ENCODE data around the gene KCNRG.
A peak's percentile ranks its signal among the peaks of the same experiment; 100 is the strongest.
"Not testable (repeated sequence)": the region's sequence is repeated elsewhere in the genome, so short reads cannot be mapped to it uniquely, and the experiment has no call there.

Gene KCNRG, protein sequence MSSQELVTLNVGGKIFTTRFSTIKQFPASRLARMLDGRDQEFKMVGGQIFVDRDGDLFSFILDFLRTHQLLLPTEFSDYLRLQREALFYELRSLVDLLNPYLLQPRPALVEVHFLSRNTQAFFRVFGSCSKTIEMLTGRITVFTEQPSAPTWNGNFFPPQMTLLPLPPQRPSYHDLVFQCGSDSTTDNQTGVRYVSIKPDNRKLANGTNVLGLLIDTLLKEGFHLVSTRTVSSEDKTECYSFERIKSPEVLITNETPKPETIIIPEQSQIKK

DNA sequence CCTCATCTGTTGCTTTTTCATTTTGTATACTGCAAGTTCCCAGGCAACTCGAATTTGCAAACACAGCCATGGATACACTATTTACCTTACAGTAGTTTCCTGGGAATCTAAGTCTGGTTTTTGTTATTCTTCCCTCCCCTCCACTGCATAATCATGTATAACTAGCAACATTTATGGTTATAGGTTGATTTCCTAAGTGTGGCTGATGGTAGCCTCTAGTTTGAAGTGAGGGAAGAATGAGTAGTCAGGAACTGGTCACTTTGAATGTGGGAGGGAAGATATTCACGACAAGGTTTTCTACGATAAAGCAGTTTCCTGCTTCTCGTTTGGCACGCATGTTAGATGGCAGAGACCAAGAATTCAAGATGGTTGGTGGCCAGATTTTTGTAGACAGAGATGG, at the start of gene KCNRG:
Gene KCNRG, plus strand, starts transcription at position 187 of the 400 bp plus-strand sequence. Its CDS starts 50 bp downstream, at position 237.
- peak; percentile 36 for DNase-seq (ENCODE audit: low read depth)

DNA sequence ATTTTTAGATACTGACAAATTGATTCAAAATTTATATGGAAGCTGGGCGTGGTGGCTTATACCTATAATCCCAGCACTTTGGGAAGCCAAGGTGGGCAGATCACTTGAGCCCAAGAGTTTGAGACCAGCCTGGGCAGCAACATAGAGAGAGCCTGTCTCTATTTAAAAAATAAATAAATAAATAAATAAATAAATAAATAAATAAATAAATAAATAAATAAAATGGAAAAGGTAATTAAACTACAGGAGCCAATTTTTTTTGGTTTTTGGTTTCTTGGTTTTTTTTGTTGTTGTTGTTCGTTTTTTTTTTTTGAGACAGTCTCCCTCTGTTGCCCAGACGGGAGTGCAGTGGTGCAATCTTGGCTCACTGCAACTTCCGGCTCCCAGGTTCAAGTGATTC, 47.8 kb upstream of the KCNRG start:
- DNase-seq (ENCODE audit: low read depth) = no peak

DNA sequence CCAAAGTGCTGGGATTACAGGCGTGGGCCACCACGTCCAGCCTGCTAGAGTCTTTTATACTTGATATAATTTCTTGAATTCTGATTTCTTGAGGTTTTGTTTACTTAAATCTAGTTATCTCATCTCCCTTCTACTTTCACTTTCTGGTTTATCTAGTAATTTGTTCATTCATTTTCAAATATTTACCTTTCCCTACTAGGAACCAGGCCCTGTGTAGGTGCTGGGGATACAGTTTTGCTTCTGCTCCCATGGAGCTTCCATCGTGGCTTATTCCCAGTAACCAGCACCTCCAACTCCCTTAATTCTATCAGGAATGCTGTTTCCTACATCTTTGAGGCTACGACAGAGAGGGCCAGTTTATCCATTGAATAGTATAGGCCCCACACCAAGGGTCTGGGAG, 42.5 kb upstream of the KCNRG start:
- no peak for DNase-seq (ENCODE audit: low read depth)

DNA sequence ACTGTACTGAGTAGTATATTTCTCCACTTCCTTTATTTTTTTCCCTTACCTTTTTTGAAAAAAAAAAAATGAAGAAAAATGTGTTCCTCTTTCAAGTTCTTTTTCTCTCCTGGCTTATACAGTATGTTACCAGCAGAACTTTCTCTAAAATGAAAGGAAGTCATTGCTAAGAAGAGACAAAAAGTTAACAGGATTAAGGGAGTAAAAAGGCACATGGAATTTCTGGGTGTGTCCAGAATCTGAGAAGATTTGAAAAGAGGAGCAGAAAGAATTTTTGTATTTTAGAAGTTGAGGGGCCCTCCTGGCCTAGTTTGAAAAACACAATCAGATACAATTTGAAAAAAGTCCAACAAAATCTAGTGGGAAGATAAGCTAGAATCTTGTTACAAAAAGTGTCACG, 39.4 kb upstream of the KCNRG start:
- DNase-seq (ENCODE audit: low read depth) = no peak

DNA sequence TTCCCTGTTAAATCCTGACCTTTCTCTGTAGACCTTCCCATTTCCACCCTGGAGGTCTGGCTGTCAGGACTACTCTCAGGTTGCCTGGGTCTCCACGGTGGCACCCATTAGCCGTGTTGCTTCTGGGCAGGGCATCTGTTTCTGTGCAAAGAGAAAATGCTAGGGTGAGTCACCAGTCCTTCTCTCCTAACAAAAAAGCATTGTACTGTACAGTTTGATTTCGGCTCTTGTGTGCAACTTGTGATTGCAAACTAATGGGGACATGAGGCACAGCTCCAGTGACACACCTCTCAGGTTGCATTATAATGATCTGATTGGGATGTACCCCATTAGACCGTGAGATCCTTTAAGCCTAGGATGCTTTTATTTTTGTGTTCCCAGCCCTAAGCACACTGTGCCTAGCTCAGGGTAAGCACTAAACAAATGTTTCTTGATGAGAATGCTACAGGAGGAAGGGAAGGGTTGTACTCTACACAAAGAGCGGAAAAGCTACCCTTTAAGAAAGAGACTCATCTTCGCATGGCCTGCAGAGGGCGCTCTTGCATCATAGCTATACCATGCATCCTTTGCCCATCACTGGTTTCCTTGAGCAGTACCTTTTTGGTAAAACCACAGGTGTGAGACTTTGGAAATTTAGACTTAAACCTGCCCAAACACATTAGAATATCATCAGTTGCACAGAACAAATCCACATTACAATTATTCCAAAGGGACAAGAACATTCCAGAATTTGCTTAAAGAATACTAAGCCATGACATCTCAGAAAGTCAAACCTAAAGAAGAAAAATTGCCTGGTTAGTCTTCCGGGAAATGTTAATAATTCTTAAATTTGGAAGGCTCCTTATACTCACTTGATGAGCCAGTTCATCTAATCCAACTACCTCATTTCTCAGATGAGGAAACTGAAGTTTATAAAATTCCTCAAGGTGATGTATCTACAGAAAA, 38.7 kb upstream of the KCNRG start:
- peak; percentile 51 for DNase-seq (ENCODE audit: low read depth)

DNA sequence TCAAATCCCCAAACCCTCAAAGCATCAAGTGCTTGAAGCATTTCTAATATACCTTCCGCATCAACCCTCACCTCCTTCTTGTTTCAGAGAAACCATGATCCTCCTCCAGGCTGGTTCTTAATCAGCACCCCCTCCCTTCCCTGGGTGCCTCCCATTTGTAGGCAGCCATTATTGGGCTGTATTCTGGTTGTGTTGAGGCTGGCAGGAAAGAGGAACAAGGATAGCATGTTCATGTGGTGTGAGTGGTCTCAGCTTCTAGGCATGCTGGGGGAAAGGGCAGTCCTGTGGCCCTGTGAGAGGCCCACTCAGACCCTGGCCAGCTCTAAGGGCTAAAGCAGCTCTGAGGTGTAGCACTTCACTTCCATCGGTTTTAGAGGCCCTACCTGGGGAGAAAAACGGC, 37.3 kb upstream of the KCNRG start:
- DNase-seq (ENCODE audit: low read depth) = no peak

DNA sequence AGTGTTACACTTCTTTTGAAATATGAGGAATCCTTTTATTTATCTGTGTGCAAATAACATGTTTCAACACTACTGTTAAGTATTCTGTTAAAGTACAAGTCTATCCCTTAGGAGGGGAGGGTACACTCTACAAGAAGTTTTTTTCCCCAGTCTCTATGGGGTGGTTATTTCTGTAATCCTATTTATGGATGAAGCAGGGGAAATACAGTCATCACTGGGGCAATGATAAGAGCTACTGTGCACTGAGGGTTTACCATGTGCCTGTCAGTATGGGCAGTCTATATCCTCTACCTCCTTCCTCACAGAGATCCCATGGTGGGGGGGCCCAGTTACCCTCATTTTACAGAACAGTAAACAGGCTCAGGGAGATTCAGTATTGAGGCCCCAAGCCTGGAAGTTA, 35.0 kb upstream of the KCNRG start:
- no peak for DNase-seq (ENCODE audit: low read depth)

DNA sequence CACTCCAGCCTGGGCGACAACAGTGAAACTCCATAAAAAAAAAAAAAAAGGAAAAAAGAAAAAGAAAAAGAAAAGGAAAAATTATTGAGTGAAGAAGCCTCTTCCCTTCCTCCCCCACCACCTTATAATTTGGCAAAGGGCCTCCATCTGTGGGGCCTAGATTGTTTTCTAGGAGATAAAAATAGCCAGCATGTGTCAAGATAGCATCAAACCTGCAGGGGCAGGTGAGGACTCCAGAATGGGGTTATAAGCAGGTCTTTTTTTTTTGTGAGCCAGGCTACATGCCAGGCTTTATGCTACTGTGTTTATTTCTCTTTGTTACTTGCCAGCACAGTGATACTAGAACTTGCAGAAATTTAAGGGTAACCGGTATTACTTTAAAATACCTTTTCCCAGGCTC, 30.1 kb upstream of the KCNRG start:
- no peak for DNase-seq (ENCODE audit: low read depth)

DNA sequence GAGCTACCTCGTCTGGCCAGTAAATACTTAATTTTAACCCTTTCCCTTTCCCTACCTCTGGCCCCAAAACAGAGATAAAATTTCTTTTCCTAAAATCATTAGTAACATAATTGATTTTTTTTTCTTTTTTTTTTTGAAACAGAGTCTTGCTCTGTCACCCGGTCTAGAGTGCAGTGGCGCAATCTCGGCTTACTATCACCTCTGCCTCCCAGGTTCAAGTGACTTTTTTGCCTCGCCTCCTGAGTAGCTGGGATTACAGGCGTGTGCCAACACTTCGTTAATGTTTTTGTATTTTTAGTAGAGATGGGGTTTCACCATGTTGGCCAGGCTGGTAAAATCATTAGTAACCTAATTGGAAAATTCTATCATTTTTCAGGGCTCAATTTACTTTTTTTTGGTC, 28.8 kb upstream of the KCNRG start:
- no peak for DNase-seq (ENCODE audit: low read depth)

DNA sequence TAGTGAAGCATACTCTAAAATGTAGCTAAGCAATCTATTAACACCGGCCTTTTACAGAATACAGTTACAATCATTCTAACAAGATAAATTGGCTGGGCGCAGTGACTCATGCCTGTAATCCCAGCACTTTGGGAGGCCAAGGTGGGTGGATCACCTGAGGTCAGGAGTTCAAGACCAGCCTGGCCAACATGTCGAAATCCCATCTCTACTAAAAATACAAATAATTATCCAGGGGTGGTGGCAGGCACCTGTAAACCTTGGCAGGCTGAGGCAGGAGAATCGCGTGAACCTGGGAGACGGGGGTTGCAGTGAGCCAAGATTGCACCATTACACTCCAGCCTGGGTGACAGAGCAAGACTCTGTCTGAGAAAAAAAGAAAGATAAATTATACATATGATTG, 24.6 kb upstream of the KCNRG start:
- DNase-seq (ENCODE audit: low read depth) = not testable (repeated sequence)

DNA sequence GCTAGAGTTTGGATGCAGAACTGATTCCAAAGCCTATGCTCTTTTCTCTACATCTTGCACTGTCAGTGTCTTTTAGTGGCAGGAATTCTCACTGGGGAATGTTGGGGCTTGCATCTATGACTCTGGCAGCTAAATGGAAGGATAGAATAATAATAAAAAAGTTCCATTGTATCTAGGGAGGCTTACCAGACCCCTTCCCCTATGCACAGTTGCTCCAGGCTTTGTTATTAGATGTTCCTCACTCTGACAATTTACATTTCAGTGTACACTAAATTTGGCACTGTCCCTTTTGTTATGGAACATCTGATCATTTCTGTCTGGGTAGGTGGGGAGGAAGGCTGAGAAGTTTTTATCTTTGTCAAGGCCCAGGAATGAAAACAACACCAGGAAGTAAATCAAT, 22.1 kb upstream of the KCNRG start:
- DNase-seq (ENCODE audit: low read depth) = no peak

DNA sequence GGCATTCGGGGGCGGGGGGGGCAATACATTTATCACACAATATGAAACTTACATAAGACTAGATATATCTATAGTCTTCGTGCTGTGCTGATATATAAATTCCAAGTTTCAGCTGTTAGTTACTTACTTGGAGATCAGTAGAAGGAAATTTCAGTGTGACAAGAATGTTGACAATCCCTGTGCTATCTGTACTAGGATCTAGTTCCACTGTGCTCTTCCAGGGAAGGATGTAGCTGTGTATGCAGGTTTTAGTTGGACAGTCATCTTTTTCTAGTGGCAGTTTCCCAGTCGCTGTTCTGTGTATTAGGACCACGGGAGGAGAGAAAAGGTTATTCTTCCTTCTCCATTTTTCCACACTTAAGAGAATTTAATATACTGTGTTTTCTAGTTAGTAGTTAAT, 21.6 kb upstream of the KCNRG start:
- DNase-seq (ENCODE audit: low read depth) = no peak

DNA sequence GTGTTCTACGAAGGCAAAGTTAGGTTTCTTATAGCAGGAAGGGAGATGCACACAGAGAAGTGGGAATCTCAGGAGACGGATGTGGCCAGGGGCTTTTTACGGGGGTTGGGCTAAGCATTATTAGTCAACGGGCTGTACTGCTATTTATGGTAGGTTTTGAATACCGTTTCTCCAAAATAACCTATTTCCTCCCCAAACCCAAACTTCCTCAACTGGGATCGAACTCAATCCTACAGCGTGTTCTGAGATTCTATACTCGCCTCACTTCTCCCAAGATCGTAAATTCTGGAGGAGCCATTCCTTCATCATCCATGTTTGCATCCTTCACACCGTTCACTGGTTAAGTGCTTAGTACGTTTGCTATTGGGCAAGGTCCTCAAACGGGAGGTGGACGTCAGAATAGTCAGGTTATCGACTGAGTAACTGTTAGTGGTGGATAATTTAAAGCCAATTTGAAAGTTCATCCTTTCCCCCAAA, 19.6 kb upstream of the KCNRG start:
- DNase-seq (ENCODE audit: low read depth) = no peak

DNA sequence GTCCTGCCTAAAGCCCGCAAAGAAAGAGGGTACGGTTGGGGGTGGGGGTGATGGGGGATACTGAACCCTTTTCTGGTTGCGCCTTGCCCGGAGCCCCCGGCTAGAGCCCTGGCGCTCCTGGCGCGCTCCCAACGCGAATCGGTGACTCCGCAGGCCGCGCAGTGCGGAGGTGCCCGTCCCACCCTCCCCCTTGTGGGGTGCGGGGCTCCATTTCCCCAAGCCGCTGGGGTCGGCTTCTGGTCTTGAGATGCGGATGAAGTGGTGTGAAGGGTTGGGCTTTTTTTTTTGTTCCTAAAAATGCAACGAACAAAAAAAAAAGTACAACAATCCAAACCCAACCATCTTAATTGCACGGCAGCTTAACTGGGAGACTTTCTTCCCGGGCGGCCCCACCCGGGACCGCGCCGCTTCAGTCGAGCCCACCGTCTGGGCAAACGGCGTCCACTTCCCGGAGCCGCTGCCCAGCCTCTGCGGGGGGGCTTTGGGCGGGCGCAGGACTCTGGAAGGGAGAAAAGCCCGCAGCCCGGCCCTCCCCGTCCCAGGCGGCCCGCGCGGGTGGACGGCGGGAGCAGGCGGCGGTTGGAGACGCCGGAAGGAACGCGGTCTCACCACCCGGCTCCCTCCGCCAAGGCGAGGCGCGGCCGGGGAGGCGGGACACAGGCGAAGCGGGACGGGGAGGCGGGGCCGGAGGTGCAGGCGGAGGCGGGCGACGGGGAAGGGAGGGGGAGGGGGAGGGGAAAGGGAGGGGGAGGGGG, 18.9 kb upstream of the KCNRG start:
- peak; percentile 97 for DNase-seq (ENCODE audit: low read depth)

DNA sequence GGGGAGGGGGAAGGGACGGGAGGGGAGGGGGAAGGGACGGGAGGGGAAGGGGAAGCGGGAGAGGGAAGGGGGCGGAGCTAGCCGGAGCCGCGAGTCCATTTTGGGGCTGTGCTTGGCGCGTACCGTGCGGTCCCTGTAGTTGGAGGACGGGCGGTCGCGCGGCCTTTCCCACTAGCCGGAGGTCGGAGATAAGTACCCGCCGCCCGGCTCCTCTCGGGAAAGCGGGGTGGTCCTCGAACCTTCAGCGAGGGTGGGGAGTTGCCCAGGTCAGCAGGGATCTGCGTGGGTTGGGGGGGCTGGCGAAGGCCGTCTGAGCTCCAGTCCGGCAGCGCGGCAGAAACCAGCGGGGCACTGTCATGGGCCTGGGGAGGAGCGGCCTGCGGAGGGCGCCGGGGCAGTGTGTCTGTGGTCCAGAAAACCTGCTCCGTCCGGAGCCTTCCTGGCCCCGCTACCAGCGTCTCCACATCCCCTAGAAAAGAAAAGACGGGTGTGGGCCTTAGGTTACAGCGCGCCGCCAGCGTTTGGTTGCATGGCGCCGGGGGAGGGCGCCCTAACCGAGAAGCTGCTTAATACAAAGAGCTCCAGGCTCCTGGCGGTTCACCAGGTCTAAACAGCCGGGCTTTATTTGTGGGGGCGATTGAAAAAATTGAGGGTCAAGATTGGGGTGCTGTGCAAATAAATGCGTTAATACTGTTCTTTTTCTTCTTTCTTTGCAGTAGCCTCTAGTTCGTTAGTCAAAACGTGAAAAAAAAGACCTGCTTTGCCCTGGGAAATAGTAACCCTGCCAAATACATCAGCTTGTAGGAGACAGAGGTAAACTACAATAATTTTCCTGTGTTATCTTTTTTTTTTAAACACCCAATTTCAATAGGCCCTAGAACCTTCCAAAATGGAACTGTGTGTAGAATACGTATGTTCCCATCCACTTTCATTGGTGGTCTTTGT, 18.0 kb upstream of the KCNRG start, which contains the start of gene TRIM13:
Gene TRIM13, plus strand, starts transcription at position 92 of the 945 bp plus-strand sequence. CDS start 14,899 bp downstream, outside the sequence.
- peak; percentile 89 for DNase-seq (ENCODE audit: low read depth)

DNA sequence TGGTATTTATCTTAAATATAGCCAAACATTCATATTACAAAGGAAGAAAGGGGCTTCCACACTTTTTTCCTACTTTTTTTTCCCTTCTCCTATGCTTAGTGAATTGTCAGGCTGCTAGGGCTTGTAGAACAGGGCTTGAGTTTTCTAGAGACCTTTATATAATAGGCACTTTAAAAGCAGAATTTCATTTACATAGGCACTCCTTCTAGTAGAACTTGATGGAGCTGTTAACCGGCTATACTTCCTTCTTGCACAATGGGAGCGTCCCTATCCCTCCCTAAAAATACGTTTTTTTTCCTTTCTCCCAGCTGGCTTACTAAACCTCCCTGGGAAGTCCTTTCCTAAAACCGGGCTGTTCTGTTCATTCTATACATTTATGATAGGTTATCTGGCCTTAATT, 17.3 kb upstream of the KCNRG start:
- no peak for DNase-seq (ENCODE audit: low read depth)

DNA sequence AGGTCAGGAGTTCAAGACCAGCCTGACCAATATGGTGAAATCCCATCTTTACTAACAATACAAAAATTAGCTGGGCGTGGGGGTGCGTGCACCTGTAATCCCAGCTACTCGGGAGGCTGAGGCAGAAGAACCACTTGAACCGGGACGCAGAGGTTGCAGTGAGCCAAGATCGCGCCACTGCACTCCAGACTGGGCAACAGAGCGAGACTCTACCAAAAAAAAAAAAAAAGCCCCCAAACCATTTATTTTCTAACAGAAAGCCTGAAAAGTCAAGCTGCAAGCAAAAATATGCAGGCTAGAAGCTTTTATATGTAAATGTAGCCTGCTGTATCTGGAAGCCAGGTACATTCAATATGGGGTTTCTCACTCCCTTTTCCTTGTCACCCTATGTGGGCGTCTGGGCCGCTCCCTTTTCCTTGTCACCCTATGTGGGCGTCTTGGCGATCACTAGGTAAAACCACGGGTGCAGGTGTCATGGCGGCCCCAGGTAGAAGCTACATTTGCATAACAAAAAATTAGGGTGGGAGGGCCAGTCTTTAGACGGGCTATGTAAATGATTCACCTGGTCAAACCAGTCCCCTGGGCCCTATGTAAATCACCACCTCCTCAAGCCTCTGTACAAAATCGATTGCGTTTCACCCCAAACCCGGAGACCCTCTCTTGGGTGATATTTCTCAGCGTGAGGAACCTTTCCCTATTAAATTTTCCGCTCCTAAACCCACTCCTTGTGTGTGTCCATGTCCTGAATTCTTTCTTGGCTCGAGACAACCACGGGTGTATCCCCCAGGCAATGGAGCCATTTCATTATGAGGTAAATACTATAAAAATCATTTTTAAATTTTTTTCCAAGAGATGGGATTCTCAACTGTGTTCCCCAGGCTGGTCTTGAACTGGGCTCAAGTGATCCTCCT, 16.3 kb upstream of the KCNRG start:
- no peak for DNase-seq (ENCODE audit: low read depth)

DNA sequence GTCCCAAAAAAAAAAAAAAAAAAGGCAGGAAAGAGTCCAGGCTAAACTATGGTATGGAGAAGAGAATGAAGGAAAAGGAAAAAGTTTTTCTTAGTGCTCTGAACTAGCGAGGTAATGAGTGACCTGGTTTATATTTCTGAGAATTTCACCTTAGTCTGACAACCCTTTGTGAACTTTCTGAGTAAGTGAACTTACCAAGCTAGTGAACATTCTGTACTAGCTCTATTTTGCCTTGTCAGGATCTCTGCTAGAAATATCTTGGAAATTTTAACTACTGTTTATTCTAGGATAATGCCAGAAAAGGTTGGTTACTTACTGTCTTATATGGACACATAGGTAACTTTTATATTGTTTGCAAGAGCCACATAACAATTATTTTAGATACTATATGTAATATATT, 14.0 kb upstream of the KCNRG start:
- DNase-seq (ENCODE audit: low read depth) = no peak

DNA sequence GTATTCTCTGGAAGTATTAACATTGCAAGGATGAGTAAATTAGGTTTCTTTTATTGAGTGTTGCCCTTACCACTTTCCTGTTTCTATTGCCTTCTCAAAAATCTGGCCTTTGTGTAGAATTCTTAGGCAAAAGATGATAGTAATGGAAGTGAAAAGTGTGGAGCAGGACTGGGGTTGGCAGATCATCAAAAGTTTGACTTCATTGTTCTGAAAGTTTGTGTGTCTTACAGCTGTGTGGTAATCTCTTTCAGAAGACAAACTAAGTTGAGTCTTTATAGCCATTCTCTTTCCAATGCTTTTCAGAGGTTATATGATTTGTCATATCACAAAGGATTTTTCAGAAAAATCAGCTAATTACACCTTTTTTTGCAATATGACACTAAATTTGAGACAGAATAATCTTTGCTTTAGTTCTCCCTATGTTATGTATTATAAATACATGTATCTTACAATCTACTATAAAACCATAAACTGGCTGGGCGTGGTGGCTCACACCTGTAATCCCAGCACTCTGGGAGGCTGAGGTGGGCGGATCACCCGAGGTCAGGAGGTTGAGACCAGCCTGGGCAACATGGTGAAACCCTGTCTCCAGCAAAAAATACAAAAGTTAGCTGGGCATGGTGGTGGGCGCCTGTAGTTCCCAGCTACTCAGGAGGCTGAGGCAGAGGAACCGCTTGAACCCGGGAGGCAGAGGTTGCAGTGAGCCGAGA, 8.7 kb upstream of the KCNRG start:
- DNase-seq (ENCODE audit: low read depth) = peak; percentile 62
